Measurements from ENCODE around the gene ERCC6.

Gene ERCC6

DNA sequence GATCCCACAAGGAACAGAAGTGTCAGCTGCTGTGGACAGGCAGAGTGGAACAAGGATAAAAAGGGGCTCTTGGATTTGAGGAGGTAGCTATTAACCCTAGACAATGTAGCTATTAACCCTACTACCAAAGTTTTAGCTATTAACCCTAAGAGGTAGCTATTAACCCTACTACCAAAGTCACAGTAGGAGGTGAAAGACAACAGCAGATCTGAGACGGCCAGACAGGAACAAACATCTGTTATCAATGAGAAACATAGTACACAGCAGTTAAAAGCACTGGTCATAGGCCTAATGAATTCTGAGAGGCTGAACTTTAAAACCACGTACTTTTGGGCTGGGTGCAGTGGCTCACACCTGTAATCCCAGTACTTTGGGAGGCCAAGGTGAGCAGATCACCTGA is 11.9 kb downstream of the ERCC6 start:
- in situ Hi-C loops (cut with MboI; ENCODE audit: low pct_unique_long_range_greater_than_20kb, low sequenced_read_pairs, unreplicated experiment), result no loop called here
- TF ChIP-seq, protein P1, sequence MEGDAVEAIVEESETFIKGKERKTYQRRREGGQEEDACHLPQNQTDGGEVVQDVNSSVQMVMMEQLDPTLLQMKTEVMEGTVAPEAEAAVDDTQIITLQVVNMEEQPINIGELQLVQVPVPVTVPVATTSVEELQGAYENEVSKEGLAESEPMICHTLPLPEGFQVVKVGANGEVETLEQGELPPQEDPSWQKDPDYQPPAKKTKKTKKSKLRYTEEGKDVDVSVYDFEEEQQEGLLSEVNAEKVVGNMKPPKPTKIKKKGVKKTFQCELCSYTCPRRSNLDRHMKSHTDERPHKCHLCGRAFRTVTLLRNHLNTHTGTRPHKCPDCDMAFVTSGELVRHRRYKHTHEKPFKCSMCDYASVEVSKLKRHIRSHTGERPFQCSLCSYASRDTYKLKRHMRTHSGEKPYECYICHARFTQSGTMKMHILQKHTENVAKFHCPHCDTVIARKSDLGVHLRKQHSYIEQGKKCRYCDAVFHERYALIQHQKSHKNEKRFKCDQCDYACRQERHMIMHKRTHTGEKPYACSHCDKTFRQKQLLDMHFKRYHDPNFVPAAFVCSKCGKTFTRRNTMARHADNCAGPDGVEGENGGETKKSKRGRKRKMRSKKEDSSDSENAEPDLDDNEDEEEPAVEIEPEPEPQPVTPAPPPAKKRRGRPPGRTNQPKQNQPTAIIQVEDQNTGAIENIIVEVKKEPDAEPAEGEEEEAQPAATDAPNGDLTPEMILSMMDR (IDR thresholded peaks at IDR 0.05; ENCODE audit: extremely low read depth, insufficient read depth, missing control alignments), result no peak
- DNase-seq (ENCODE audit: low spot score), result no peak

DNA sequence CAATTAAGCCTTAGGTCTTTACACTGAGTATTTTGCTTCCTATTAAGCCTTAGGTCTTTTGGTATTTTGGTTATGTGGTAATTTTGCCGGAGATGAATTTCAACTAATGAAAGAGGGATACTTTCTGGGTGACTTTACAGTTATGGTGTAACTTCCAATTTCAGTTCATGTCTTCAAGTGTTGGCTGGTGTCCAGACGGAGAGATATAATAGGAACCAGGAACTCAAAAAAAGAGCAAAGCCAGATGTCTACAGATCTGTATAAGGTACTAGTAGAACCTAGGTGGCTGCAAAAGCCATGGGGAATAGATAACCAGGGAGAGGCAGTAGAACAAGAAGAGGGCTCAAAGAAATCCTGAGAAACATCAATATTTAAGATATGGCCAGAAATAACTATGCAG is 12.3 kb downstream of the ERCC6 start:
- no peak for DNase-seq (ENCODE audit: low spot score)
- in situ Hi-C loops (cut with MboI; ENCODE audit: low pct_unique_long_range_greater_than_20kb, low sequenced_read_pairs, unreplicated experiment), result no loop called here
- TF ChIP-seq, protein P1 (IDR thresholded peaks at IDR 0.05; ENCODE audit: extremely low read depth, insufficient read depth, missing control alignments), result no peak

DNA sequence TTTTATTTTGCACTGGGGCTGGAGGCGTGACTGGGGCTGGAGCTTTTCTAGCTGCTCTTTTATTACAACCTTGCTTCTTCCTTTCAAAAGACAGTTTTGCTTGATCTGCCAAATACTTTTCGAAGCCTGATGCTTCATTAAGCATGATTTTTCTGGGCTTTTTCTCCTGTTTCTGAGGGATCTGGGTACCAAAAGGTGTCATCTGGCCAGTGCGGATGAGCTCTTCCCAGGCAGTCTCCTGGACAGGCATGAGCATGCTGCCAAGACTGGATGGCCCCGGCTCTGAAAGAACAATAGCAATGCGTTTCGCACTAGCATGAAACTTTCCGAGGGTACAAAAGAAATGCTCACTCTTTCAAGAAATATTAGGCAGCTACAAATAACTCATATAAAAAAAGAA is 14.4 kb downstream of the ERCC6 start:
- in situ Hi-C loops (cut with MboI; ENCODE audit: low pct_unique_long_range_greater_than_20kb, low sequenced_read_pairs, unreplicated experiment), result loop anchor here (25.0 kb wide), 1 partner anchor 537 kb away; no protein-coding TSS in a partner anchor
- TF ChIP-seq, protein P1 (IDR thresholded peaks at IDR 0.05; ENCODE audit: extremely low read depth, insufficient read depth, missing control alignments), result no peak
- no peak for DNase-seq (ENCODE audit: low spot score)

DNA sequence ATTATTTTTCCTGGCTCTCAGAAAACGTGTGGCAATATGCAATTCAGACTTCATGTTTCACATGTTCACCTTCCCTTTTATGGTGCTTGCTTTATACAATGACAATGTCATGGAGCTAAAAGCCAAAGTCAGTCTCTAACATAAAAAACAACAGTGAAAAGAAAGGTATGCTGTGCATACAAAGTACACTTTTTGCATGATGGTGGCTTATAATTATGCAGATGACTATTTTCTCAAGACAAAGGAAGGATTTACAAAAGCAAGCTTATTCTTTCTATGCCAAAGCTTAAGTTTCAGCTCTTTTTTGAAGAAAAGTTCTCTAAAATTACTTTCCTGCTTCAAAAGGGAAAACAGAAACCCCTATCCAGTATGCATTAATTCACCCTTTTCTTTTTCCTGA is 15.6 kb downstream of the ERCC6 start:
- TF ChIP-seq, protein P1 (IDR thresholded peaks at IDR 0.05; ENCODE audit: extremely low read depth, insufficient read depth, missing control alignments), result no peak
- in situ Hi-C loops (cut with MboI; ENCODE audit: low pct_unique_long_range_greater_than_20kb, low sequenced_read_pairs, unreplicated experiment), result loop anchor here (25.0 kb wide), 1 partner anchor 536 kb away; no protein-coding TSS in a partner anchor
- DNase-seq (ENCODE audit: low spot score), result no peak

DNA sequence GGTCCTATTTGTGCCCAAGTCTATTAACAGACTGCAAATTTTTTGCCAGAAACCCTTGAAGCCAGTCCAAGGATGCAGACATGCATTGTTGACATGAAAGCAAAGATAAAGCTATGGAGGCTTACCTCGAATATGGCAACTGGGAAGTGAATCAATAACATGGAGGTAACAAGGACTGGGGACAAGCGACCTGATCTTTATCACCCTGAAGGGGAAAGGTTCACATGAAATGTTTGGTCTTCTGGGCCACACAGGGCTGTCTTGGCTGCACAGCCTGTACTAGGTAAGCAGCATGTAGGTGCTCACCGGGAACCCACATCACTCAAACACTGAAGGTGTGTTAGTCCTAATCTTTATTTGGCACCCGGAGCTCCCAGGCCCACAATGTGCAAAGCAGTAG is 17.9 kb downstream of the ERCC6 start:
- TF ChIP-seq, protein P1 (IDR thresholded peaks at IDR 0.05; ENCODE audit: extremely low read depth, insufficient read depth, missing control alignments), result no peak
- no peak for DNase-seq (ENCODE audit: low spot score)
- in situ Hi-C loops (cut with MboI; ENCODE audit: low pct_unique_long_range_greater_than_20kb, low sequenced_read_pairs, unreplicated experiment), result loop anchor here (25.0 kb wide), 1 partner anchor 534 kb away; no protein-coding TSS in a partner anchor

DNA sequence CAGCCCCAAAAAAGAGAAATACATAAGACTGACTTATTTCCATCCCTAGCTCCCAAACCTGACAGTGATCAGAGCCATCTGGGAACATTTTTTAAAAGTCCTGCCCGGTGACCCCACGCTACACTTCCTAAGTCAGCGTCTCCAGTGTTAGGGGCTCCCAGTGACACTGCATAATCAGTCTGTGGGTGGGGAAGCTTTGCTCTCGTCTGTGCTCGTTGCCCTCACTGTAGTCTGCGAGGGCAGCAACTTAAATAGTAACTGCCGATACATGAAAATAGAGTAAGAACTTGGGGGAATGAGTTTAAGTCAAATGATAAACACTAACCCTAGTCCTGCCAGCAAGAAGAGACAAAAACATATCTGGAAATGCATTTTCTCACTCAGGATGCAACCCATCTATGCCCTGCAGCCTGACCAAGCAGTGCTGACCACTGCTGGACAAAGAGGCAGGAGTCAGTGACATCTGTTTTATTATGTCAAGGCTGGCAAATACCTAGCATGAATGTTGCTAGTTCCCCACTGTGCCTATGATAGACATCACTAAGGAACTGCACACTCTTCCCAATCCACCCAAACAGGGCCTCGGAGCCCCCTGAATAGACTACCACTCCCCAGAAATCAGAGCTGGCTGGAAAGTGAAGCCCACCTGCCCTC is 18.7 kb downstream of the ERCC6 start:
- TF ChIP-seq, protein P1 (IDR thresholded peaks at IDR 0.05; ENCODE audit: extremely low read depth, insufficient read depth, missing control alignments), result no peak
- in situ Hi-C loops (cut with MboI; ENCODE audit: low pct_unique_long_range_greater_than_20kb, low sequenced_read_pairs, unreplicated experiment), result loop anchor here (25.0 kb wide), 1 partner anchor 533 kb away; no protein-coding TSS in a partner anchor
- DNase-seq (ENCODE audit: low spot score), result no peak
